ENCODE data around the gene LUZP1.

DNA sequence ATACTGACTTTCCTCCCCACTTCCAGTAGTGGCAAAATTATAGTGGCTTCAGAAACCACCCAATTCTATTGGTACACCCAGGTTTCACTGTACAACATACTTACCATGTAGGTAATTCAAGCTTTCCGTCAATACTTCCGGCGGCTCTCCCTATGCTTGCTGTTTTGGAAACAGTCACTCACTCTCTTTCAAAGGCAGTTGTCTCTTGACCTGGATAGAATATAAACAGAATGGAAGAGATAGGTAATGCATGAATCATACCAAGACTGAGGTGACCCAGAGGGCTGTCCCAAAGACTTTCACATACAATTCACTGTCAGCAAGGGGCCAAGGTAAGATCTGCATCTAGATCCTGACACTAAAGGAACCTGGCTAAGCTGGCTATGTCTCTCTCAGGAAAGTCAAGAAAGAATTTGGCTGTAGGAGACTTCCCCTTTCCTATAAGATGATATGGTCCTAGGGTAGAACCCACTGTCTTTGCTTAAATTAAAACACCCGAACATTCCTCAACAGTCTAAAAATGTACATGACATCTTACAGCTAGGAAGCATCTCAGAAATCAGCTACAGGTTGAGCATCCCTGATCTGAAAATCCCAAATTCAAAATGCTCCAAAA, 59.6 kb downstream of the LUZP1 start:
- TF ChIP-seq TAF1 (IDR thresholded peaks at IDR 0.05; ENCODE audit: low read depth), result no peak
- no peak for TF ChIP-seq RAD21 (IDR thresholded peaks at IDR 0.05; ENCODE audit: low read depth)
